GM18505 (cell line): ENCODE data around the gene ANKRD11.
"Not testable (repeated sequence)": the region's sequence is repeated elsewhere in the genome, so short reads cannot be mapped to it uniquely, and the experiment has no call there.

ENCODE experiments used
- ATAC-seq: cut with Tn5 transposase; IDR thresholded peaks from one replicate; pipeline ENCODE4 v1.9.1; 2021; ENCODE audit not compliant: unreplicated experiment
- POLR2A ChIP-seq: IDR thresholded peaks from 4 replicates; pipeline ENCODE4 v1.6.1; 2011; ENCODE audit warnings: borderline replicate concordance; ENCODE audit not compliant: insufficient read depth, insufficient read length; ENCODE audit errors: extremely low read depth

The ANKRD11 gene

DNA sequence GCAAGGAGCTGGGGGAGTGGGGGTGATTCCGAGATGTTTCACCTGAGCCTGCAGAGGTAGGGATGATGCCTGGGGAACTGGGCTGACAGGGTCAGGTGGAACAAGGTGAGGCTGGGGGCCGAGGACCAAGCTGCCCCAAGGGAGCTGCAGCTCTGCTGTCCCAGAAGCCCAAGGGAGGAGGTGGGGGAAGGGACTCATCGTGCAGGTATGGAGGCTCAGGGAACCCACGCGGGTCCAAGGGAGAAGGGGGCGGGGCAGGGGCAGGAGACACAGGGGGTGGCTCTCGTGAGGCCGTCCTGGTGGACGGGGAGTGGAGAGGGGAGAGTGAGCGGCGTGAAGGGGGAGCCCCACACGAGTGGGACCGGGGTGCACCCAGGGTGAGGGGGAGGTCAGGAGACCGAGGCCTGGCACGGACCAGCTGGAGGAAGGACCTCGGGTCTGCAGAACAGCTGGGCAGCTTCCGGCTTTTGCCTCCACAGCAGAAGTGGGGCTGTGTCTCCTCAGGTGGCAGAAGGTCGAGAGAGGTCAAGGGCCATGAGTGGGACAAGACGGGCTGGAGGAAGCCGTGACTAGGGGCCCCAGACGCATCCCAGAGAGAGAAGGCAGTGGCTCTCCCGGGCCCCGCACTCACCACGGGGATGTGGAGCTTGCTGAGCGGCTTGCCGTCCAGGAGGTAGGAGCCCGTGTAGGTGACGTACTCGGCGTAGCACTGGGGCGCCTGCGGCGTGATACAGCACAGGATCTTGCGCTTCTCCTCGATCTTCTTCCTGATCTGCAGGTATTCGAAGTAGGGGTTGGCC lies 211.7 kb downstream of the ANKRD11 start:
- ATAC-seq: no peak
- TF ChIP-seq POLR2A: no peak

DNA sequence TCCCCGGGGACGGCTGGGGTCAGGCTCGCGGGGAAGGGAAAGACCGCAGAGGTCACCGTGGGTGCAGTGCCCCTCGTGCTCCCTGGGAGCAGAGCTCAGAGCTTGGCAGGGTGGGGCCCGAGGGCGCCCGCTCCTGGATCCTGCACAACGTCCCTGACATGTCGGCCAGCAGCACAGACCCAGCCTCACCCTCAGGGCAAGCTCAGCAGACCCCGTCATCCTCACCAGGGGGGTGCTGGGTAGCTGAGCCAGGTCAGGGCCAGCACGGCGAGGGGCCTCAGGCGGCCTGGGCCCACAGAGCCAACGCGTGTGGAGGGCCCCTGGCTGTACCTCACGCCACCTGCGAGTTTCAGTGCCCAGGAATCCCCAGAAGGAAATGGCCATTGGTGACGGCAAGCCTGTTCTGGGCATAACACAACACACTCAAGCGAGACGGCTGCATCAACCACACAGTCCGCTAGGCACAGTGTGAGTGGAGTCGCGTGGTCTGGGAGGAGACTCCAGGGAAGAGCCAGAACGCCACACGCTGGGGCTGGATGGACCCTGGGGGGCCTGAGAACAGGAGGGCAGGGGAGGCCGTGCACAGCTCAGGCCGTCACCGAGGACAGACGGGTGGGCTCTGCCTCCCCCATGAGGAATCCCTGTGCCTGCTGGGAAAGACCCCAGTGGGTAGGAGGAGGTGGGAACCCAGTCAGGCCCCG lies 212.6 kb downstream of the ANKRD11 start:
- TF ChIP-seq POLR2A: no peak
- no peak for ATAC-seq

DNA sequence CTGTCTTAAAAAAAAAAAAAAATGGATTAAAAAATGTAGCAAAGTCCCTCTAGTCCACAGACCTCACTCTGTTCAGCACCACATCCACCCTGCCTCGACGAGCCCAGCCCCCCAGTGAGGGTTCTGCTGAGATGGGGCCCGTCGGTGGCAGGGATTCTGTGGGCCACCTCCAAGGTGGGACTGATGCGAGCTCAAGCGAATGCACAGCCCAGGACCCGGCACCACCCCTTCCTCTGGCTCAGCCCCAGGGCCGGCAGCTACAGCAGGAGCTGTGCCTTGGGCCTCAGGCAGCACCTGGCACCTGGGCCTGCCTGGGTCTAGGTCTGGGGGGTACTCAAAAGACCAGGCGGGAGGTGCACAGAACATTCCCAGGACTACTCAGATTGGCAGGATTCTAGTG lies 213.3 kb downstream of the ANKRD11 start:
- no peak for ATAC-seq

DNA sequence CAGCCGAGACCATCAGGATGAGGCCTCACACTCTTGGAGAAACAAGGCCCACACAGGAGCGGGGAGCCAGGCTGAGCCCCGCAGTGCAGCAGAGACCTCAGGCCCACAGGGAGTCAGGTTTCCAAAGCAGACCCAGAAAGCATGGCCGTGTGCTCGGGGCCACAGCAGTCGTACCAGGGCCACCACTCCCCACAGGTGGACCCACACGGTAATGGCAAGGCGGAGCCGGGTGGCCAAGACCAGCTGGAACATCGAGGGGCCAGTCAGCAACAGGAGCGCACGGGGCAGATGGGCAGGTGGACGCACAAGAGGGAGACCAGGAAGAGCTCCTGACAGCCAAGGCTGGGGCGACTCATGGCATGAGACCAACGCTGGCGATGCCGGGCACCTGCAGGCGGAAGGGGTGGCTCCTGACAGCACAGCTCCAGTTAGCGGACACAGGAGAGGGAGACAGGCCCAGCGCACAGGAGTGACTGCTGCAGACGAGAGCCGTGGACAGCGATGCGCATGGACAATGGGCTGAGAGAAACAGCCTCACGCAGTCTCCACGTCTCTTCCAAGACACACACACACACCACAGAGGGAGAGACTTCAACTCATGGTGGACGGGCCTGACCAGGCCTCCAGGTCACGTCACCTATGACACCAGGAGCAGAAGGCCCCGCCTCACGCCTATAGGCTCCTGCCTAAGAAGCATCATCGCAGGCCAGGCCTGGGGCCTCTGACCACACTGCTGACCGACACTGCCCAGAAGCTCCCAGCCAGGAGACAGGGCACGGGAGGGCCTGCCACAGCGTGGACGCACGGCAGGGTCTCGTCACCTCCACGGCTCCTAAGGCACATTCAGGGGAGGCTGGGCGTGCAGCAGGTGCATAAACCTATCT lies 214.3 kb downstream of the ANKRD11 start:
- ATAC-seq: no peak
- no peak for TF ChIP-seq POLR2A

More for the DNA sequence above, 213.3 kb downstream of the ANKRD11 start:
- no peak for TF ChIP-seq POLR2A

DNA sequence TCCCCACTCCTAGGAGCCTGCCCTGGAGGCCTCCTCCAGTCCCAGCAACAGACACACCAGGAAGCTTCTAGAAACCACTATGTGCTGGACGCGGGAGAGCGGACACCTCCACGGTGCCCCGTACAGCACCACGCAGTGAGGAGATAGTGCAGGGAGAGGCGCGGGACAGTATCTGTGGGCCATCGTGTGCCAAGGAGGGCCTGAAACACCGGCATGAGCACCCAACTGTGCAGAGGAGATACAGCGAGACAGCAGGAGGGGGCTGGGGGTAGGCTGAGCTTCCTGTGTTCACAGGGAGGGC lies 215.1 kb downstream of the ANKRD11 start:
- no peak for ATAC-seq
- TF ChIP-seq POLR2A: no peak

DNA sequence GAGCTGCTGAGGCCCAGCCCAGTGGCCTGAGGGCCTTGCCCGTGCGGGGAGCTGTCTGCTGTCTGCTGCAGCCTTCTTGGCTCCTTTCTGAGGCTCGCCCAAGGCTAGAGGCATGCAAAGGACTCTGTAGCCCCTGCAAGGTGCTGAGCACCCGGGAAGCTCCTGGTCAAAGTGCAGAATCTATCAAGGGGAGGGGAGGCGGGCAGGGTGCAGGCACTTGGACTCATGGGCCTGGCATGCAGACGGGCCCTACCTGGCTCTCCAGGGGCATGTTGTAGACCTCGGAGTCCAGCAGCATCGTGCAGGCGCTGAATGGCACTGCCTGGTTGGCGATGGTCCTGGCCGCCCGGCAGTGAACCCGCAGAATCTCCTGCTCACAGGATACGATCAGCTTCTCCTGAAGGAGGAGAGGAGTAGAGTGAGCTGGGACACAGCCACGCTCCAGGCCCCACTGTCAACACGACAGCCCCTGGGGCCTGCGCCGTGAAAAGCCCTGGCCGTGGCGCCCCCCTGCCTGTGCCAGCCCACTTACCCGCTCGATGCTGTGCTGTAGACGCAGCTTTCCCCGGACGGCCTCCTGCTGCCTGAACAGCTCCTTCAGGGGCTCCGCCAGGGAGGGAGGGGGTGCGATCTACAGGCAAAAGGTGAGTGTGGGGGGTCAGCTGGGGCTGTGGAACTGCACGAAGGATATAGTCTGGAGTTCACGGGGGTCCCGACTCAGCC lies 215.6 kb downstream of the ANKRD11 start:
- no peak for ATAC-seq
- TF ChIP-seq POLR2A: no peak

DNA sequence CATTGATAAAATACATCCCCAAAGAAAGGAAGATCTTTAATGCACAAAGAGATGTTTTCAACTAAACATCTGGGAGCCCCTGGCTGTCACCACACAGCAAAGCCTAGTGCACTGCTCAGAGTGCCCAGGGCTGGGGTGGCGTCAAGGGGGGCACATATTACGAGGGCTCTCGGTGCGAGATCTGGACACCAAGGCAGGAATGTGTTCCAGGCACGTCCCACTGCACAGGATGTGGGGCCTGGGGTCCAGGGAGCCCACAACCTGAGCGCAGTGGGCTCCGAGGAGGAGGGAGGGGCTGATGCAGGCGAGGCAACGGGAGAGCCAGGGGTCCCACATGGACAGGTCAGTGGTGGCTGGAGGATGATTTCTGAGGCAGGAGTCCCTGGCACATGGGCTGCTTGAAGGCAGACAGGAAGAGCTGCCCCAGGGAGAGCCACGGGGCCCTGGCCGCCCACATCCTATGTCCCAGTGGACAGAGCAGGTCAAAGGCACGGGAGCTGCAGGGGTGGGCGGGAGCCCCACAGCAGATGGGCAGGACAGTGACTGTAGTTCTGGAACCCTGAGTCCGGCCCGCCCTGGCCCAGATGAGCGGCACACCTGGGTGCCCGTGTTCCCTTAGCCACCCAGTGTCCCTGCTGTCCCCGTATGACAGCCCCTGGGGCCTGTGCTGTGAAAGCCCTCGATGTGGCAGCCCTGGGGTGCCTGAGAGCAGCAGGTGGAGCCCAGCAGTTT lies 216.5 kb downstream of the ANKRD11 start:
- no peak for TF ChIP-seq POLR2A
- no peak for ATAC-seq

DNA sequence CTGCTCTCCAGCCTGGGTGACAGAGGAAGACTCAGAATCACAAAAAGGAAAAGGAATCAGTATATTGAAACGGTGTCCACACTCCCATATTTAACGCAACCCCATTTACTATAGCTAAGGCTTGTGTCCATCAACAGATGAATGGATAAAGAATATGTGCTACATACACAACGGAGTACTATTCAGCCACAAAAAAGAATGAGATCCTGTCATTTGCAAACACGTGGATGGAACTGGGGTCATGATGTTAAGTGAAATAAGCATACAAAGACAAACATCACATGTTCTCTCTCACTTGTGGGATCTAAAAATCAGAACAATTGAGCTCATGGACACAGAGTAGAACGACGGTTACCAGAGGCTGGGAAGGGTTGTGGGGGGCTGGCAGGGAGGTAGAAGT lies 217.7 kb downstream of the ANKRD11 start:
- no peak for TF ChIP-seq POLR2A
- ATAC-seq: no peak

DNA sequence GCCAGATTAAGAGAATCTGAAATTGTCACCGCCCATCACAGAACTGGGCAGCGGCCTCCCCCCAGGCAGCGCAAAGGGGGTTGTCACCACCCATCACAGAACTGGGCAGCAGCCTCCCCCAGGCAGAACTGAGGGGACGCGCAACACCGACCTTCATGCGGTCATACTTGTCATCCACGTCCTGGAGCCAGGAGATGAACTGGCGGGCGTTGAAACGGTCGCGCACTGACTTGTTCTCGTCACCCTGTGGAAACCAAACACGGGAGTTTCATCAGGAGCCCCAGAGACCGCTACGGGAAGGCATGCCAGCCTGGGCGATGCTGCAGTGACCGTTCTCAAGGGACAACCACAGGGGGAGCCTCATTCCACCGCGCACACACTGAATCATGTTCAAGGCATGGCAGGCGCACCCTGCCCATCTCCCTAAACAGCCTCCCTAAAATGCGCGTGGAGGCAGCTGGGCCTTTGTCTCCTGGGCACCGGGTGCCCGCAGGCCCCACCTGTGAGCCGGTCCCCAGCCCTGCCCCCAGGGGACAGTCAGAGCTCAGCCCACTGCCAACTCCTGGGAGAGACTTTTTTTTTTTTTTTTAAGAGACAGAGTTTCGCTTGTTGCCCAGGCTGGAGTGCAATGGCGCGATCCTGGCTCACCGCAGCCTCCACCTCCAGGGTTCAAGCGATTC lies 219.6 kb downstream of the ANKRD11 start:
- no peak for ATAC-seq
- TF ChIP-seq POLR2A: no peak

DNA sequence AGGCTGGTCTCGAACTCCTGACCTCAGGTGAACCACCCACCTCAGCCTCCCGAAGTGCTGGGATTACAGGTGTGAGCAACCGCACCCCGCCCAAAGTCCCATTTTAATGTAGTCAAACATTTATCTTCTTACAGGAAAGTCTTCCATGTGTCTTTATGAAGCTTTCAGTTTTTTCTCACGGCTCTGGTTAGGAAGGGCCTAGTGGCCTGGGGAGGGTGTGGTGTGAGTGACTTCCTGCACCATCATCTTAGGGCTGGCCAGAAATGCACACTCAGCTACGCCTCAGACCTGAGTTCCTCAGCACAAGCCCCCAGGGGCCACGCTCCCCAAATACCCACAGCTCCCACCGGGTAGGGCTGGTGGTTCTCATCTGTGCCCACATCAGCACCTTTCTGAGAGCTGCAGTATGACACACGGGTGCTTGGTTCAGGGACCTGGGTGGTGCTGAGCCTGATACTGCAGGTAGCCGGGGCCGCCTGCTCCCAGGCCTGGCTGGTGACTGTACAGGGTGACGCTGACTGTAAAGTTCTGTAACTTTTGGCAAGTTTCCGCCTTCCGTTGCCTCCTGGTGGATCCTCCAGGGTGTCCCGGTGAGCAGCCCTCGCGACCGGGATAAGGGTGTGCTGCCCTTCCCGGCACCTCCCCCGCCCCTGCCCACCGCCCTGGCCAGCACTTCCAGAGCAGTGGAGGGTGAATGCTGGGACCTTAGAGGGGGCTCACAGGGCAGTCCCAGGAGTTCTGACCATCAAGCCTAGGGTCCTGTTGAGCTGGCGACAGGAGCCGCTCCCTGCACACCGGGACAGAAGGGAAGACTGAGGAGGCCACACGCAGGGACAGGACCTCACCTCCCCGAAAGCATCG lies 220.3 kb downstream of the ANKRD11 start:
- no peak for ATAC-seq

DNA sequence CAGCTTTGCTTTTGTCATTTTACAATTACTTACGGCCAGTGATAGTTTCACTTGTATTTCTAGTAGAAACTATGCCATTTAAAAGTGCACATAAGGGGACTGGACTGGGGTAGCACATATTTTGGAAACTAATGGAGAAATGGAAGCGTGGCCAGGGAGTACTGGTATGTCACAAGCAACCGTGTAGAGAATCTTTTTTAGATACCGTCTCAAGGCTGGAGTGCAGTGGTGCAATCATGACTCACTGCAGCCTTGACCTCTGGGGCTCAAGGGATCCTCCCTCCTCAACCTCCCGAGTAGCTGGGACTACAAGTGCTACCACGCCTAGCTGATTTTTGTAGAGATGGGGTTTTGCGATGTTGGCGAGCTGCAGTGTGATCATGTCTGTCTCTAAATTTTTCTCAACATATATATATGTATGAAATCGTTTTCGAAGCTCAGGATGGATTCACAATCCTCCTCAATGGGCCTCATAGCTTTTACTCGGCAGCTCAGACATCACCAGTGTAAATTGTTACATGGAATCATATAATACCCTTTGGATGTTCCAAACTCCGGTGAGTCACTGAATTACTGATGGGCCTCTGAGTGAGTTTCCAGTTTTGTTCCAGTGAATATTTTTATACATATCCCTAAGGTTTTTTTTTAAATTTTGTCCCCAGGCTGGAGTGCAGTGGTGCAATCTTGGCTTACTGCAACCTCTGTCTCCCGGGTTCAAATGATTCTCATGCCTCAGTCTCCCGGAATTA lies 221.2 kb downstream of the ANKRD11 start:
- ATAC-seq: no peak

More for the DNA sequence above, 220.3 kb downstream of the ANKRD11 start:
- no peak for TF ChIP-seq POLR2A

DNA sequence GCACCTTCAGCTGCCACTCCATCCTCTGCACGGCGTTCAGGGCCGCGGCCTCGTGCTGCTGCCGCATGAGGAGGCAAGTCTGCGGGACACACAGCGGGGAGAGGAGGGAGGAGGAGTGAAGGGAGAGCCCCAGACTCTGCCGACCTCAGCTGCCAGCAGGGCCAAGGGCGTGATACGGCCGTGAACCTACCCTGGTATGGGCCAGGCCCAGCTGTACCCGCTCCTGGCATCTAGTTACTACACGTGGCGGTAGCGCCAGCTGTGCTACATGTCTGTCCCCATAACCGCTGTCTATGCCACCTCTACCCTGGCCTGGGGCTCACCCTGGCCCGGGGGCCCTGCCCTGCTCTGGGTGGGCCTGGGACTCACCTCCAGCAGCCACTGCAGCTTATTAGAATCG lies 221.8 kb downstream of the ANKRD11 start:
- no peak for TF ChIP-seq POLR2A

More for the DNA sequence above, 221.2 kb downstream of the ANKRD11 start:
- no peak for TF ChIP-seq POLR2A

DNA sequence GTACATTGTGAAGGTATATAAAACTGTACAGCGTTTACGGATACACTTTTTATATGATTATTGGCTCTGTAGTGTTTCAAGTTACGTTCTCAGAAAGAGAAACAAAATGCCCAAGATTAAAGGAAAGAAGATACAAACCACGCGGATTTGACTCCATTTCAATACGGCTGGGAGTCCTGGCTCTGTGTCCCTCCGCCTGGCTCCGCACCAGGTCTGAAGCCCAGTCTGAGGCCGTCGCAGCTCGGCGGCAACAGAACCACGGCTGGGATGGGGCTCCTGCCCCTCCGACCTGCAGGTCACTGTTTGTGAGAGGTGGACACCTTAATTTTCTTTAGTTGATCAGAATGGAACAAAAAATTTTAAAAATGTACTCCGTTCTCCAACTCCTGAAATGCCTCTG lies 222.6 kb downstream of the ANKRD11 start:
- ATAC-seq: not testable (repeated sequence)

More for the DNA sequence above, 221.8 kb downstream of the ANKRD11 start:
- no peak for ATAC-seq
